ENCODE data around the gene ZNF189.

GRCh38 chr9:101388507-101388993 lies 10.1 kb upstream of the ZNF189 start:
- TF ChIP-seq CTCF (IDR thresholded peaks at IDR 0.05) (no peak), POLR2A (IDR thresholded peaks at IDR 0.05) (no peak)

All from heart left ventricle (tissue), 13 donors.